ENCODE results near the gene FAM47A. TPM values are rescaled to one million over a fixed set of nuclear protein-coding genes. Genes with fewer than 3 reads are reported as not detected.

FAM47A gene
- total RNA-seq (2014; rRNA removed): not detected in 2 replicates
- not detected for polyA plus RNA-seq (2012)

DNA sequence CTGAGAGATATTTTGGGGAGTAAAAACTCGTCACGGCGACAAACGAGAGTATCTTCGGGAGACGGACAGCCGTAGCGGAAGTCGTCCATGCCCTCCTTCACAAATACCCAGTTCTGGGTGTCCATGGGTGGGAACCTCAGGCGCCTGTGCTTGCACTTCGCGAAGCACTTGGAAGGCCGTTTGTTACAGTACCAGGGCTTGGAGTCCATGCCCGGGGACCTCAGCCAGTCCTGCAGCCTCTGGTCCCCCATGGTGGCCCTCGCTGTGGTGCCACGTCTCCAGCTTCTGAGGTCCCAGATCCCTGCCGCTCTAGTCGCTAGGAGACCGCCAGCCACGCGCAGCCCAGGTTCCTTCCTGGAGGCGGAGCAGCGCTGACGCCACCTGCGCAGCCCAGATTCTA, at the start of gene FAM47A:
Gene FAM47A, minus strand, starts transcription at position 287 of the 400 bp plus-strand sequence. Its CDS starts 36 bp downstream, at position 251.
- no peak for DNase-seq (ENCODE audit: low read depth)

DNA sequence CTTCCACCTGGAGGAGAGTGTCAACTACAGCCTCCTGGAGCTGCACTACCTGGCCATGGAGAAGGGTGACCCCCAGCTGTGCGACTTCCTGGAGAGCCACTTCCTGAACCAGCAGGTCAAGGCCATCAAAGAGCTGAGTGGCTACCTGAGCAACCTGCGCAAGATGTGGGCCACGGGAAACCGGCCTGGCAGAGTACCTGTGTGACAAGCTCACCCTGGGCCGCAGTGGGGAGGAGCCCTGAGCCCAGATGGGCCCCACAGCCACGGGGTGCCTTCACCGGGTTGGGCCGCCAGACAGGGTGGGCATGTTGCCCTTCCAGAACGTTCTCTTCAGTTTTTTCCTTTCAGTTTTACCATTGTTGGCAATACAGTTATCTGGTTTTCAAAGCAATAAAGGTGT, 15.2 kb upstream of the FAM47A start:
- no peak for DNase-seq (ENCODE audit: low read depth)

DNA sequence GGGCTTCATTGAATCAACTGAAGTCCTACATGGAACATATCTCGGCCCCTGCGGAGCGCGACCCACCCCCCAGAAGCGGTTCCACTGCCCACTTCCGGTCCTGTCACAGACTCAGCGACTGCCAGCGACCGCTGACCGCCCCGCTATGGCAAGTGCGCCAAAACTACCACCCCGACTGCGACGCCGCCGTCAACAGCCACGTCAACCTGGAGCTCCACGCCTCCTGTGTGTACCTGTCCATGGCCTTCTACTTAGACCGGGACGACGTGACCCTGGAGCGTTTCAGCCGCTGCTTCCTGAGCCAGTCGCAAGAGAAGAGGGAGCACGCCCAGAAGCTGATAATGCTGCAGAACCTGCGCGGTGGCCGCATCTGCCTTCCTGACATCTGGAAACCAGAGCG, 14.8 kb upstream of the FAM47A start:
- no peak for DNase-seq (ENCODE audit: low read depth)

DNA sequence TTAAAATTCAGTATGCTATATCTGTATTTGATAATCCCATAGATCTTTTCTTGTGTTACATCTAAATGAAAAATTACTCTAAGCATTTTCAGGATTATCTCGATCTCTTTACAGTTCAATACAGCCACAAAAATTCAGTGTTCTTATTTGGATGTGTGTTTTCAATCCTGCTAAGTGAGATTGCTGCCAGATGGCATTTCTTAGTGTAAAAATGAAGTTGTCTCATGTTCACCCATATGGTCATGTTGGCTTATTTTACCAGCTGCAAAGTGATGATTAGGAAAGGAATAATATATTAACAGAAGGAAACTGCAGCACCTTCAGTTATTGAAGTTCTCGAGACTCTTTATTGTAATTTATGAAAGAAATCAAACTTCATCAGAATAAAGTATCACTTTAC, 12.1 kb upstream of the FAM47A start:
- no peak for DNase-seq (ENCODE audit: low read depth)

DNA sequence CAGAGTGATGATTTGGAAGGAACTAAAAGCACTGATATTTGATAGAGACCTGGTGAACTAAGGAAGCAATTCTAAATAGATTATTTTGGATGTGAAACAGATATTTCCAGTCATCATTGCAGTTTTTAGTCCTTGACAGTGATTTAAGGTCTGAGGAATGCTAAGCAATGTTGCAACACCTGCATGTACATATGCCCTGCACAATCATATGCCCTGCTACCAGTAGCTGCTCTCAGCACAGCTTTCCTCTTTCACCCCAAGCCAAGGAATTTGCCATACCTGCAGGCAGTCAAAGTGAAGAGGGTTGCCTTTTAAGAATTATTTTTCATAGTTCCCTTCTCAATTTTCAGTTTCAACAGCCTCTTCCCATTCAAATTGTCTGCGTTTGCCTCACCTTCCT, 8.7 kb upstream of the FAM47A start:
- no peak for DNase-seq (ENCODE audit: low read depth)

DNA sequence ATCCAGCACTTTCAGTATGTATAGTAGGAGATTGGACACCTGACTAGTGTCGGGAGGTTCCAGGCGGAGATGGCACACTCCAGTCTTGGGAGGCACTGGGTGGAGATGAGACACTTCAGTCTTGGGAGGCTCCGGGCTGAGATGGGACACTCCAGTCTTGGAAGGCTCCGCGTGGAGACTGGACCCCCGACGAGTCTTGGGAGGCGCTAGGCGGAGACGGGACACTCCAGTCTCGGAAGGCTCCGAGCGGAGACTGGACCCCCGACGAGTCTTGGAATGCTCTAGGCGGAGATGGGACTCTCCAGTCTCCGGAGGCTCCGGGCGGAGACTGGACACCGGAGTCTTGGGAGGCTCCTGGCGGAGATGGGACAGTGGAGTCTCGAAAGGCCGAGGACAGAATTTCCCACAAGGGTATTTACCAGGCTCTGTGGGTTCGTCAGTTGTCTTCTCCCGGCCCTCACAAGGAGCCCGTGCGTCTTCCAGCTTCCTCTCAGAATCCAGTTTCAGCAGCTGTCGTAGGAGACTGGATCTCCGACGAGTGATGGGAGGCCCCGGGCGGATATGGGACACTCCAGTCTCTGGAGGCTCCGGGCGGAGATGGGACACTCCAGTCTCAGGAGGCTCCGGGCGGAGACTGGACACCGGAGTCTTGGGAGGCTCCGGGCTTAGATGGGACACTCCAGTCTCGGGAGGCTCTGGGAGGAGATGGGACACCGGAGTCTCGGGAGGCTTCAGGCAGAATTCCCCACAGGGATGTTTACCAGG, 952 bp downstream of the FAM47A start:
- DNase-seq (ENCODE audit: low read depth): no peak

DNA sequence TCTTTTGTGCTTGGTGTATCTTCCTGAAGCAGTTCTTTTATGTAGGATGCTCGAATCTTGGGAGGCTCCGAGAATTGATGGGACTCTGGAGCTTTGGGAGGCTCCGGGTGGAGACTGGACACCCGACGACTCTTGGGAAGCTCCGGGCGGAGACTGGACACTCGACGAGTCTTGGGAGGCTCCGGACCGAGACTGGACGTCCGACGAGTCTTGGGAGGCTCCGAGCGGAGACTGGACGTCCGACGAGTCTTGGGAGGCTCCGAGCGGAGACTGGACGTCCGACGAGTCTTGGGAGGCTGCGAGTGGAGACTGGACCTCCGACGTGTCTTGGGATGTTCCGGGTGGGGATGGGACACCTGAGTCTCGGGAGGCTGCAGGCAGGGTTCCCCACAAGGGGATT, 1.6 kb downstream of the FAM47A start:
- DNase-seq (ENCODE audit: low read depth): no peak

DNA sequence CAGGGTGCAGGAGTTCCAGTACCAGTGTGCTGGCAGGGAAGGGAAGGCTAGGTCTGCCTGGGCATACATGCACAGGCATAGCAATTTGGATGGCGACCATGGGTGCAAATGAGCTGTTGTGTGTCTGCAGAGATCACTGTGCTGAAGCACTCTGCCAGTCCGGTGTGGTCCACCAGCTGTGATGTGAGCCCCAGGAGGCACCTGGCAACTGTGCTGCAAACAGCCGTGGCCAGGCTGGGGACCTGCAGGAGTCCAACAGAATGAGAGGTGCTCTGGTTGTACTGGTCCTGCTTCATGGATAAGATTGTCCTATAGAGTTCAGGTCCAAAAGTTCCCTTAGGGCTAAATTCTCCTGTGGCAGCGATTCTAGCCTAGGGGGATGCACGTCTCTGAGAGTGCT, 6.1 kb downstream of the FAM47A start:
- DNase-seq (ENCODE audit: low read depth): no peak

DNA sequence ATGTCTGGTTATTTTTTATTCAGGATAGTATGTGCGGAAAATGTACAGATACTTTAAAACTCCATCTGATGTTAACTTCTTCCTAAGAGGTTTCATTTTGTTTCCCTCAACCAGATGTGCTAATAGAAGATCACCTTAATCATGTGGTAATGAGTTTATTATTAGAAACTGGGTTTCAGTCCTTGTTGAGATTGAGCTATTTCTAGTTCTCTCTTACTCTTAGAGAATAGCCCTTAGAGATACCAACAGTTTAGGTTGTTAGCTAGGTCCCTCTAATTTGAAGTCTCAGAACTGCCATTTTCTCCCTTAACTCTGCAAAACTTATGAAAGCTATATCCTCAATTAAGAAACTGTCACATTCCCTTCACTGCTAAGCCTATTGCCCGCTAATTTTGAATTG, 13.0 kb downstream of the FAM47A start:
- DNase-seq (ENCODE audit: low read depth): no peak

DNA sequence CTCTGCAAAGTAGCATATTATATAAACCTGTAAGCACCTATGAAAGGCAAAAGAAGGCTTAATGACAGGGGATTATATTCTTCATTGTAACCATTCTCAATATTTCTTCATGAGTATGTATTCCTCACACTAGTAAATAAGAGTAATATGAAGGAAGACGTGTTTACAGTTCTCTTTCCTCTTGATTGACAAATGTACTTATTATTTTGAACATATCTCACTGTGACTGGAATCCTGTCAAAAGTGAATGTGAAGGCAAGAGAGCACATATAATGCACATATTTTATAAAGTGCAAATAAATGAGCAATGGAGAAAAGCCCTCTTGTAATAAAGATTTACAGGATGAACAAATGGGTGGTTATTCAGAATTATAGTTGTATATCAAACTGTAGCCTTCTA, 19.7 kb downstream of the FAM47A start:
- no peak for DNase-seq (ENCODE audit: low read depth)
